ENCODE measurements around the gene TDP1.
A peak's percentile ranks its signal among the peaks of the same experiment; 100 is the strongest.

TDP1 gene

GRCh38 chr14:89941830-89942377 lies 13.8 kb upstream of the TDP1 start:
- DNase-seq (ENCODE audit: low spot score) = no peak

- DNase-seq (ENCODE audit: low spot score) = no peak
Measured at GRCh38 chr14:89947344-89947743, 8.4 kb upstream of the TDP1 start.

- no peak for DNase-seq (ENCODE audit: low spot score)
Measured at GRCh38 chr14:89952576-89952975, 3.2 kb upstream of the TDP1 start.

- no peak for DNase-seq (ENCODE audit: low spot score)
Measured at GRCh38 chr14:89953602-89954001, 2.1 kb upstream of the TDP1 start.

- peak; percentile 96 for DNase-seq (ENCODE audit: low spot score)
Measured at GRCh38 chr14:89954070-89955021, 1.4 kb upstream of the TDP1 start, which contains the start of gene EFCAB11. EFCAB11 (minus strand) TSS chr14:89954730; CDS start chr14:89954660, 70 bp downstream.

GRCh38 chr14:89955022-89955744 lies 544 bp upstream of the TDP1 start:
- DNase-seq (ENCODE audit: low spot score) = no peak

GRCh38 chr14:89956661-89957009 lies 908 bp downstream of the TDP1 start:
- no peak for DNase-seq (ENCODE audit: low spot score)

- no peak for DNase-seq (ENCODE audit: low spot score)
Measured at GRCh38 chr14:89957376-89957775, 1.6 kb downstream of the TDP1 start.

GRCh38 chr14:89957791-89958190 lies 2.1 kb downstream of the TDP1 start:
- DNase-seq (ENCODE audit: low spot score) = no peak

GRCh38 chr14:89958966-89959365 lies 3.2 kb downstream of the TDP1 start:
- no peak for DNase-seq (ENCODE audit: low spot score)

GRCh38 chr14:89959853-89960445 lies 4.2 kb downstream of the TDP1 start:
- no peak for DNase-seq (ENCODE audit: low spot score)

- DNase-seq (ENCODE audit: low spot score) = no peak
Measured at GRCh38 chr14:89960914-89961313, 5.2 kb downstream of the TDP1 start.

GRCh38 chr14:89963288-89963978 lies 7.7 kb downstream of the TDP1 start:
- no peak for DNase-seq (ENCODE audit: low spot score)

GRCh38 chr14:89965839-89966238 lies 10.1 kb downstream of the TDP1 start:
- no peak for DNase-seq (ENCODE audit: low spot score)

- DNase-seq (ENCODE audit: low spot score) = peak; percentile 79
Measured at GRCh38 chr14:89973234-89973823, 17.6 kb downstream of the TDP1 start.

- DNase-seq (ENCODE audit: low spot score) = no peak
Measured at GRCh38 chr14:89977668-89978067, 21.9 kb downstream of the TDP1 start.

GRCh38 chr14:89978656-89979055 lies 22.9 kb downstream of the TDP1 start:
- no peak for DNase-seq (ENCODE audit: low spot score)

GRCh38 chr14:89983375-89983774 lies 27.6 kb downstream of the TDP1 start:
- no peak for DNase-seq (ENCODE audit: low spot score)

GRCh38 chr14:89986462-89987160 lies 30.9 kb downstream of the TDP1 start:
- DNase-seq (ENCODE audit: low spot score) = no peak

- DNase-seq (ENCODE audit: low spot score) = no peak
Measured at GRCh38 chr14:89987161-89987475, 31.4 kb downstream of the TDP1 start.

GRCh38 chr14:89988787-89989186 lies 33.1 kb downstream of the TDP1 start:
- no peak for DNase-seq (ENCODE audit: low spot score)

All from GM03348 (cell line).